B cell (primary cell): ENCODE results near the gene GATA1.

ENCODE experiments used
- EZH2 ChIP-seq: IDR thresholded peaks from 2 replicates; pipeline ENCODE4 v1.6.1; 2012; ENCODE audit warnings: borderline replicate concordance, low read depth, mild to moderate bottlenecking, moderate library complexity, low read length; ENCODE audit not compliant: insufficient read depth, poor library complexity, severe bottlenecking
- TF ChIP-seq, protein P1 (sequence below): fragments of 200-600 bp; IDR thresholded peaks from one replicate; pipeline ENCODE4 v1.8.0; 2022; ENCODE audit warnings: antibody characterized with exemption, mild to moderate bottlenecking

DNA sequence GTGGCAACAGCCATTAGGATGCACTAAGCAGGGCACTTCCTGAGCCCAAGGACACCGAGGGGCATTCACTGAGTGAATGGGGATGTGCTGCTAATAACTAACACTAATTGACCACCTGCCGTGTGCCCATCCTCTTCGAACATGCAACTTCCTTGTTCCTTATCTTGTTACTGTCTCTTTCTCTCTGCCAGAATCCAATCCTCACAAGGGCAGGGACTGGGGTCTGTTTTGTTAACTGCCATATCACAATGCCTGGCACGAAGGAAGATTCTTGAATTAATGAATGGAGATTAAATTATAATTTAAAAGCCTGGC lies 41.2 kb downstream of the GATA1 start:
- TF ChIP-seq, protein P1, sequence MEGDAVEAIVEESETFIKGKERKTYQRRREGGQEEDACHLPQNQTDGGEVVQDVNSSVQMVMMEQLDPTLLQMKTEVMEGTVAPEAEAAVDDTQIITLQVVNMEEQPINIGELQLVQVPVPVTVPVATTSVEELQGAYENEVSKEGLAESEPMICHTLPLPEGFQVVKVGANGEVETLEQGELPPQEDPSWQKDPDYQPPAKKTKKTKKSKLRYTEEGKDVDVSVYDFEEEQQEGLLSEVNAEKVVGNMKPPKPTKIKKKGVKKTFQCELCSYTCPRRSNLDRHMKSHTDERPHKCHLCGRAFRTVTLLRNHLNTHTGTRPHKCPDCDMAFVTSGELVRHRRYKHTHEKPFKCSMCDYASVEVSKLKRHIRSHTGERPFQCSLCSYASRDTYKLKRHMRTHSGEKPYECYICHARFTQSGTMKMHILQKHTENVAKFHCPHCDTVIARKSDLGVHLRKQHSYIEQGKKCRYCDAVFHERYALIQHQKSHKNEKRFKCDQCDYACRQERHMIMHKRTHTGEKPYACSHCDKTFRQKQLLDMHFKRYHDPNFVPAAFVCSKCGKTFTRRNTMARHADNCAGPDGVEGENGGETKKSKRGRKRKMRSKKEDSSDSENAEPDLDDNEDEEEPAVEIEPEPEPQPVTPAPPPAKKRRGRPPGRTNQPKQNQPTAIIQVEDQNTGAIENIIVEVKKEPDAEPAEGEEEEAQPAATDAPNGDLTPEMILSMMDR, result no peak
- no peak for TF ChIP-seq EZH2
